Neuronal stem cell (in vitro differentiated cells): ENCODE data around the gene DHX16.
A peak's percentile ranks its signal among the peaks of the same experiment; 100 is the strongest.

Experiments
- DNase-seq: peaks from one replicate; pipeline ENCODE4 v3.0.0-alpha.2; 2013; ENCODE audit warnings: low spot score
- H2AFZ ChIP-seq: one replicate; pipeline ENCODE4 v1.6.1; 2013; ENCODE audit warnings: mild to moderate bottlenecking, low read length, inconsistent platforms
- H2AK5ac ChIP-seq: 2 replicates; pipeline ENCODE4 v1.6.1; 2013; ENCODE audit warnings: low read depth, mild to moderate bottlenecking, inconsistent platforms, low read length, moderate library complexity, mixed read lengths
- H2BK120ac ChIP-seq: 2 replicates; pipeline ENCODE4 v1.6.1; 2013; ENCODE audit warnings: low read depth, mild to moderate bottlenecking, inconsistent platforms, low read length, moderate library complexity, mixed read lengths
- H2BK12ac ChIP-seq: one replicate; pipeline ENCODE4 v1.6.1; 2013; ENCODE audit warnings: low read length, inconsistent platforms
- H2BK15ac ChIP-seq: 2 replicates; pipeline ENCODE4 v1.6.1; 2013; ENCODE audit warnings: mild to moderate bottlenecking, low read length, inconsistent platforms, mixed read lengths
- H2BK5ac ChIP-seq: one replicate; pipeline ENCODE4 v1.6.1; 2013; ENCODE audit warnings: inconsistent platforms, mild to moderate bottlenecking, low read length, moderate library complexity
- H3K14ac ChIP-seq: one replicate; pipeline ENCODE4 v1.6.1; 2013; ENCODE audit warnings: low read length, inconsistent platforms
- H3K18ac ChIP-seq: 2 replicates; pipeline ENCODE4 v1.6.1; 2013; ENCODE audit warnings: low read length, inconsistent platforms
- H3K23ac ChIP-seq: 2 replicates; pipeline ENCODE4 v1.6.1; 2013; ENCODE audit warnings: low read depth, mild to moderate bottlenecking, mixed read lengths, low read length, inconsistent platforms; ENCODE audit not compliant: poor library complexity
- H3K27ac ChIP-seq: replicated peaks from 3 replicates; pipeline ENCODE4 v1.5.1; 2013; ENCODE audit warnings: low read length, inconsistent platforms
- H3K27me3 ChIP-seq, 3 experiments: 2 replicates each; pipeline ENCODE4 v1.6.1; 2013; ENCODE audit warnings: low read length in 3 of 3, mild to moderate bottlenecking in 2 of 3, inconsistent platforms in 1 of 3, low read depth in 1 of 3, mixed read lengths in 1 of 3, moderate library complexity in 1 of 3; ENCODE audit not compliant: control insufficient read depth in 3 of 3, insufficient read depth in 3 of 3
- H3K36me3 ChIP-seq, 2 donors: replicated peaks in 1 of 2; 2 replicates each; pipeline ENCODE4 v1.6.1; 2013; ENCODE audit warnings: low read length in 2 of 2; ENCODE audit not compliant: control insufficient read depth in 2 of 2, insufficient read depth in 2 of 2
- H3K4ac ChIP-seq: 2 replicates; pipeline ENCODE4 v1.6.1; 2013; ENCODE audit warnings: inconsistent platforms, mild to moderate bottlenecking, low read length, moderate library complexity
- H3K4me1 ChIP-seq, 2 donors: 1 replicate in 1 of 2; 2 replicates in 1 of 2; pipeline ENCODE4 v1.6.1; 2013; ENCODE audit warnings: low read length in 2 of 2, low read depth in 1 of 2; ENCODE audit not compliant: control insufficient read depth in 2 of 2, insufficient read depth in 1 of 2
- H3K4me2 ChIP-seq: one replicate; pipeline ENCODE4 v1.6.1; 2013; ENCODE audit warnings: mild to moderate bottlenecking, low read length, inconsistent platforms; ENCODE audit not compliant: insufficient read depth, poor library complexity, severe bottlenecking
- H3K4me3 ChIP-seq, 2 donors: 2 replicates each; pipeline ENCODE4 v1.5.1; 2013; ENCODE audit warnings: low read length in 2 of 2, mild to moderate bottlenecking in 2 of 2, inconsistent platforms in 1 of 2, moderate library complexity in 1 of 2
- H3K79me1 ChIP-seq: one replicate; pipeline ENCODE4 v1.6.1; 2013; ENCODE audit warnings: low read depth, mild to moderate bottlenecking, inconsistent platforms, low read length, moderate library complexity
- H3K9ac ChIP-seq: one replicate; pipeline ENCODE4 v1.6.1; 2013; ENCODE audit warnings: mild to moderate bottlenecking, low read depth, low read length, inconsistent platforms; ENCODE audit not compliant: poor library complexity
- H3K9me3 ChIP-seq, 2 donors: replicated peaks in 1 of 2; 2 replicates each; pipeline versions ENCODE3 to v1.6.1; 2013; ENCODE audit warnings: low read length in 2 of 2, mild to moderate bottlenecking in 2 of 2, inconsistent platforms in 1 of 2, low read depth in 1 of 2, mixed read lengths in 1 of 2, moderate library complexity in 1 of 2; ENCODE audit not compliant: control insufficient read depth in 2 of 2, insufficient read depth in 1 of 2
- H4K8ac ChIP-seq: one replicate; pipeline ENCODE4 v1.6.1; 2013; ENCODE audit warnings: low read depth, mild to moderate bottlenecking, inconsistent platforms, low read length, moderate library complexity
- H4K91ac ChIP-seq: one replicate; pipeline ENCODE4 v1.6.1; 2013; ENCODE audit warnings: low read length, low read depth, mild to moderate bottlenecking, inconsistent platforms; ENCODE audit not compliant: poor library complexity
- WGBS, 2 donors: extraction: QIAGEN DNeasy Blood & Tissue Kit; methylation state at CpG; one replicate each; pipeline ENCODE4 v1.1.7; 2013; ENCODE audit warnings: missing lambda C conversion rate in 2 of 2, mixed read lengths in 1 of 2; ENCODE audit not compliant: insufficient read length in 2 of 2, insufficient replicate concordance in 1 of 2; ENCODE audit errors: extremely low coverage in 2 of 2; 5-methylcytosine and 5-hydroxymethylcytosine counted together

DHX16 gene

DNA sequence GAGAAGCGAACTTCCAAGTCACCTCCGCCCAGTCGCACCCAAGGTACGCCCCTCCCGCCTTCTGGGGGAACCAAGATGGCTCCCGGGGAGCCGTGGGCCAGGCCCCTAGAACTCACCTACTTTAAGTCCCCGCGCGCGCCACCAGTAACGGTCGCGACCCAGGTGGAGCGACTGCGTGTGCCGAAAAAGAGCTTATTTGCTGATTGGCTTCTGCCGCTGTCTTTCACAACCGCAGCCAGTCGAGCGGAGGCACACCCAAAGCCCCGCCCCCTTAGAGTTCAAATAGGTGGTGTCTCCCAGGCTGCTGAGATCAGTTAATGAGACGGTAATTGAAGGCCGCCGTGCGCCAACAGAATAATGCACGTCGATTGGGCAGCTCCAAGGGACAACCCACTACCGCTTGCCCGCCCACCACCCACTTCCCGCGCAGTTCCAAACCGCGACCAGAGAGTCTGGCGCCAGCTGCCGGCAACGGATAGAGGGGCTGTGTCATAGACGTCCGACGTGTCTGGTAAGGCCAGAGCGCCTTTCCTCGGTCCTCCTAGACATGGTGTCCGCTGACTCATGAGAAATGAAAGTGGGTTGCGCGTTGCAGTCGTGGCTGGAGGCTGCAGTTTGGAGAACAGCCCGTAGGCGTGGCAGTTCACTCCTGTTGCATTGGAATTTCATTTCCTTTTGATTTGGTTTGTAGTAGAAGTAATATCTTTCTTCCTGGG lies 44.5 kb upstream of the DHX16 start, which contains the start of gene MDC1:
Gene MDC1 (minus strand): TSS at position 153 of the 716 bp plus-strand sequence. CDS start 2,106 bp downstream, outside the sequence.
- Histone ChIP-seq H3K79me1 (no peaks in the 10 kb centered on the region), H4K8ac (no peak within 1 kb of the TSS), H3K4me2 (peak within 1 kb of the TSS; percentile 72), H3K23ac (peak within 1 kb of the TSS; percentile 94), H3K27me3 (no peaks in the 10 kb centered on the region), H2BK12ac (no peak within 1 kb of the TSS), H2BK120ac (no peak within 1 kb of the TSS), H2BK5ac (no peak within 1 kb of the TSS), H3K9ac (peak within 1 kb of the TSS; percentile 83), H3K14ac (no peak within 1 kb of the TSS), H3K9me3 (no peaks in the 10 kb centered on the region), H2BK15ac (no peak within 1 kb of the TSS), H3K36me3 (peaks cover 27 to 38% of the 10 kb centered on the region in 2 donors), H3K4me3 (peak within 1 kb of the TSS; percentile 62 to 88), H2AK5ac (no peak within 1 kb of the TSS), H3K18ac (peak within 1 kb of the TSS; percentile 80), H2AFZ (peak within 1 kb of the TSS; percentile 80), H3K4me1 (peaks cover 4 to 15% of the 10 kb centered on the region in 2 donors), H3K27ac (peak within 1 kb of the TSS; percentile 85), H3K4ac (no peak within 1 kb of the TSS), H4K91ac (no peak within 1 kb of the TSS)
- no CpG with 5 or more reads among the region's 48 CpGs for WGBS, 2 donors
- peak; percentile 99 for DNase-seq

- peaks cover 4 to 15% of the 10 kb centered on the region in 2 donors for H3K4me1 ChIP-seq
- peak overlapping the region; percentile 62 to 88 for H3K4me3 ChIP-seq
- H4K91ac ChIP-seq = no peak overlapping the region
- H3K18ac ChIP-seq = peak overlapping the region; percentile 80
- H3K36me3 ChIP-seq = peaks cover 30 to 38% of the 10 kb centered on the region in 2 donors
- no peaks in the 10 kb centered on the region for H3K9me3 ChIP-seq
- H2AFZ ChIP-seq = peak overlapping the region; percentile 80
- peak overlapping the region; percentile 50 for H3K9ac ChIP-seq
- H3K27me3 ChIP-seq = no peaks in the 10 kb centered on the region
- no peak overlapping the region for H3K14ac ChIP-seq
- H2AK5ac ChIP-seq = no peak overlapping the region
- no peak overlapping the region for H3K23ac ChIP-seq
- no CpG with 5 or more reads among the region's 8 CpGs for WGBS, 2 donors
- peak overlapping the region; percentile 85 for H3K27ac ChIP-seq
- no peak for DNase-seq
- no peak overlapping the region for H2BK120ac ChIP-seq
- peak overlapping the region; percentile 72 for H3K4me2 ChIP-seq
- no peaks in the 10 kb centered on the region for H3K79me1 ChIP-seq
- no peak overlapping the region for H2BK12ac ChIP-seq
- no peak overlapping the region for H2BK15ac ChIP-seq
- H3K4ac ChIP-seq = no peak overlapping the region
- H4K8ac ChIP-seq = no peak overlapping the region
- H2BK5ac ChIP-seq = no peak overlapping the region
Observed at GRCh38 chr6:30716879-30717128, 44.0 kb upstream of the DHX16 start.

GRCh38 chr6:30714263-30714662 lies 41.5 kb upstream of the DHX16 start:
- no peak overlapping the region for H4K91ac ChIP-seq
- no peak overlapping the region for H3K9ac ChIP-seq
- no peak overlapping the region for H2BK12ac ChIP-seq
- no peak overlapping the region for H3K27ac ChIP-seq
- H3K4ac ChIP-seq = no peak overlapping the region
- H2AK5ac ChIP-seq = no peak overlapping the region
- WGBS, 2 donors = no CpG with 5 or more reads among the region's 1 CpG
- H3K14ac ChIP-seq = no peak overlapping the region
- peaks cover 40 to 60% of the 10 kb centered on the region in 2 donors for H3K36me3 ChIP-seq
- no peaks in the 10 kb centered on the region for H3K27me3 ChIP-seq
- no peak overlapping the region for H3K4me2 ChIP-seq
- H2BK15ac ChIP-seq = no peak overlapping the region
- H3K23ac ChIP-seq = no peak overlapping the region
- no peak overlapping the region for H2BK5ac ChIP-seq
- H3K18ac ChIP-seq = no peak overlapping the region
- H2BK120ac ChIP-seq = no peak overlapping the region
- DNase-seq = no peak
- no peak overlapping the region for H3K4me3 ChIP-seq
- no peaks in the 10 kb centered on the region for H3K79me1 ChIP-seq
- H3K9me3 ChIP-seq = no peaks in the 10 kb centered on the region
- H3K4me1 ChIP-seq = peaks cover 4 to 13% of the 10 kb centered on the region in 2 donors
- H4K8ac ChIP-seq = no peak overlapping the region
- H2AFZ ChIP-seq = no peak overlapping the region

DNA sequence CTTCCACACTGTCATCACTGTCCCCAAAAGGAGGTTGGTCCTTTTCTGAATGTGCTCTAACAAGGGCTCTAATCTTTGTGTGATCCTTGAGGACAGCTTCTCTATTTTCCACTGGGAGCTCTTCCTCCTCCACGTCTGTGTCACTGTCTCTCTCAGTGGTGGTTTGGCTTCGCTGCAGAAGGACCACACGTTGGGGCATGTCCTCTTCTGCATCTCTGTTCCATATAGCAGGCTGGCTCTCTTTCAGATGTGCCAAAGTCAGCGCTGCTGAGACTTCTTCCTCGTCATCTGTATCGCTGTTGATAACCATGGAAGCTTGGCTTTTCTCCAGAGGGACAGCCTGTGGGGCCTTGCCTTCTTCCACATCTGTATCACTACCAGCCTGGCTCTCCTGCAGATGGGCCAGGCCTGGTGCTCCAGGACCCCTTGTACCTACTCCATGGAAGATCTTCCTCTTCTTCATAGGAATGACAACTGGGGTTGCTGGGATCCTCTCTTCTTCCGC lies 39.7 kb upstream of the DHX16 start:
- no CpG with 5 or more reads among the region's 7 CpGs for WGBS, 2 donors
- no peak overlapping the region for H4K91ac ChIP-seq
- no peak overlapping the region for H2BK120ac ChIP-seq
- no peak overlapping the region for H3K23ac ChIP-seq
- DNase-seq = no peak
- H3K4me1 ChIP-seq = peaks cover 4 to 6% of the 10 kb centered on the region in 2 donors
- no peak overlapping the region for H3K18ac ChIP-seq
- no peak overlapping the region for H3K27ac ChIP-seq
- no peak overlapping the region for H3K4ac ChIP-seq
- no peak overlapping the region for H2AFZ ChIP-seq
- no peak overlapping the region for H2BK5ac ChIP-seq
- H3K9me3 ChIP-seq = no peaks in the 10 kb centered on the region
- no peak overlapping the region for H3K4me2 ChIP-seq
- H2AK5ac ChIP-seq = no peak overlapping the region
- no peak overlapping the region for H4K8ac ChIP-seq
- no peak overlapping the region for H2BK12ac ChIP-seq
- H3K27me3 ChIP-seq = no peaks in the 10 kb centered on the region
- H3K4me3 ChIP-seq = no peak overlapping the region
- no peaks in the 10 kb centered on the region for H3K79me1 ChIP-seq
- no peak overlapping the region for H3K9ac ChIP-seq
- no peak overlapping the region for H2BK15ac ChIP-seq
- H3K14ac ChIP-seq = no peak overlapping the region
- H3K36me3 ChIP-seq = peaks cover 45 to 77% of the 10 kb centered on the region in 2 donors
